ENCODE data around the gene CAMTA1.

The CAMTA1 gene

GRCh38 chr1:7405844-7406500 is 620.7 kb downstream of the CAMTA1 start:
- TF ChIP-seq CTCF (IDR thresholded peaks at IDR 0.05; ENCODE audit: borderline replicate concordance, insufficient read depth, low read depth, low read length), result no peak

GRCh38 chr1:7406641-7407543 is 621.6 kb downstream of the CAMTA1 start:
- H3K4me3 ChIP-seq (ENCODE audit: low read depth, low read length), result no peak overlapping the region
- no peak for TF ChIP-seq CTCF (IDR thresholded peaks at IDR 0.05; ENCODE audit: borderline replicate concordance, insufficient read depth, low read depth, low read length)

More at GRCh38 chr1:7405844-7406500, 620.7 kb downstream of the CAMTA1 start:
- H3K4me3 ChIP-seq (ENCODE audit: low read depth, low read length), result no peak overlapping the region

GRCh38 chr1:7407544-7407895 is 622.3 kb downstream of the CAMTA1 start:
- no peak overlapping the region for H3K4me3 ChIP-seq (ENCODE audit: low read depth, low read length)
- TF ChIP-seq CTCF (IDR thresholded peaks at IDR 0.05; ENCODE audit: borderline replicate concordance, insufficient read depth, low read depth, low read length), result no peak

GRCh38 chr1:7407980-7408770 is 622.9 kb downstream of the CAMTA1 start:
- H3K4me3 ChIP-seq (ENCODE audit: low read depth, low read length), result no peak overlapping the region
- TF ChIP-seq CTCF (IDR thresholded peaks at IDR 0.05; ENCODE audit: borderline replicate concordance, insufficient read depth, low read depth, low read length), result no peak

- no peak overlapping the region for H3K4me3 ChIP-seq (ENCODE audit: low read depth, low read length)
- TF ChIP-seq CTCF (IDR thresholded peaks at IDR 0.05; ENCODE audit: borderline replicate concordance, insufficient read depth, low read depth, low read length), result no peak
Measured at GRCh38 chr1:7408771-7409150, 623.5 kb downstream of the CAMTA1 start.

- no peak overlapping the region for H3K4me3 ChIP-seq (ENCODE audit: low read depth, low read length)
- no peak for TF ChIP-seq CTCF (IDR thresholded peaks at IDR 0.05; ENCODE audit: borderline replicate concordance, insufficient read depth, low read depth, low read length)
Measured at GRCh38 chr1:7409278-7409677, 624.0 kb downstream of the CAMTA1 start.
